Esophagus squamous epithelium (tissue), 4 donors: Measurements from ENCODE around the gene PSME3IP1.

ENCODE experiments used
- POLR2A ChIP-seq, 4 donors: fragments of 450-650 bp; IDR thresholded peaks; one replicate each; pipeline ENCODE4 v1.6.1; 2017; ENCODE audit warnings: antibody characterized with exemption in 4 of 4, mild to moderate bottlenecking in 4 of 4, moderate library complexity in 3 of 4
- TF ChIP-seq, protein P1 (sequence below), 6 experiments: fragments of 450-650 bp in 4 of 6; fragments of 200-600 bp in 2 of 6; sonication (generic) in 2 of 6; IDR thresholded peaks; one replicate each; pipeline ENCODE4 v1.5.1; 2016 to 2019; ENCODE audit warnings: antibody characterized with exemption in 6 of 6, mild to moderate bottlenecking in 4 of 6, moderate library complexity in 4 of 6

DNA sequence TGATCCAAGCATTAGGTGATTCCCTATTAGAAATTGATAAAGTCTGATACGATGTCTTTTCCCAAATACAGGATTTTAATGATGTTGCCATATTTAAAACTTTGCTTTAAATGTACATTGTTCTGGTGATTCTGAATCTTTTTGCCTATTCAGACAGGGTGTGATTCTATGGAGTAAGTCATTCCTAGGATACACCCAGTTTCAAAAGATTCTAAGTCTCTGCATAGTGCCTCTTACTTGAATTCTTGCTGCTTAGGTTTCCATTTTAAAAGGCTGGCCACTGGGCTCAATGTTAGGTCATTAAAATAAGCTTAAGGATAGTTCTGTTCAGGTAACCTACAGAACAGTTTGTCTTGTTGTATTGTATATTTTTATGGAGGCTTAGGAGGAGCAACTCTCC lies 37.2 kb upstream of the PSME3IP1 start:
- TF ChIP-seq, protein P1, sequence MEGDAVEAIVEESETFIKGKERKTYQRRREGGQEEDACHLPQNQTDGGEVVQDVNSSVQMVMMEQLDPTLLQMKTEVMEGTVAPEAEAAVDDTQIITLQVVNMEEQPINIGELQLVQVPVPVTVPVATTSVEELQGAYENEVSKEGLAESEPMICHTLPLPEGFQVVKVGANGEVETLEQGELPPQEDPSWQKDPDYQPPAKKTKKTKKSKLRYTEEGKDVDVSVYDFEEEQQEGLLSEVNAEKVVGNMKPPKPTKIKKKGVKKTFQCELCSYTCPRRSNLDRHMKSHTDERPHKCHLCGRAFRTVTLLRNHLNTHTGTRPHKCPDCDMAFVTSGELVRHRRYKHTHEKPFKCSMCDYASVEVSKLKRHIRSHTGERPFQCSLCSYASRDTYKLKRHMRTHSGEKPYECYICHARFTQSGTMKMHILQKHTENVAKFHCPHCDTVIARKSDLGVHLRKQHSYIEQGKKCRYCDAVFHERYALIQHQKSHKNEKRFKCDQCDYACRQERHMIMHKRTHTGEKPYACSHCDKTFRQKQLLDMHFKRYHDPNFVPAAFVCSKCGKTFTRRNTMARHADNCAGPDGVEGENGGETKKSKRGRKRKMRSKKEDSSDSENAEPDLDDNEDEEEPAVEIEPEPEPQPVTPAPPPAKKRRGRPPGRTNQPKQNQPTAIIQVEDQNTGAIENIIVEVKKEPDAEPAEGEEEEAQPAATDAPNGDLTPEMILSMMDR (IDR thresholded peaks at IDR 0.05), result no peak
- TF ChIP-seq POLR2A (IDR thresholded peaks at IDR 0.05), result no peak
